ENCODE data around the gene RENBP. TPM values are rescaled to one million over a fixed set of nuclear protein-coding genes. Genes with fewer than 3 reads are reported as not detected.

RENBP gene
- total and polyA plus RNA-seq, 9 of the 15 experiments (the other 6 are each of a cell fraction or from before 2014, with no cell fraction given): 0.07 to 14.8 (median 10.6) TPM; not detected in 1

- no peak for TF ChIP-seq MGA (IDR thresholded peaks at IDR 0.05)
- TF ChIP-seq ZNF12 (CRISPR knock-in tag; IDR thresholded peaks at IDR 0.05): 0 out of 2 replicates have a peak, but pooled peaks have one; percentile 69
- TF ChIP-seq SP1 (CRISPR knock-in tag; IDR thresholded peaks at IDR 0.05): no peak
- TF ChIP-seq ZNF407 (IDR thresholded peaks at IDR 0.05; ENCODE audit: low read depth): no peak
- TF ChIP-seq WHSC1 (IDR thresholded peaks at IDR 0.05; ENCODE audit: low read length): no peak
- TF ChIP-seq TAF1 (IDR thresholded peaks at IDR 0.05; ENCODE audit: control insufficient read depth, extremely low read depth, insufficient read depth, low read length, severe bottlenecking): peak; percentile 71
- no peak for TF ChIP-seq FOS (IDR thresholded peaks at IDR 0.05; ENCODE audit: extremely low read depth, insufficient read length)
- no peak for TF ChIP-seq ARID2 (IDR thresholded peaks at IDR 0.05)
- peak; percentile 60 for TF ChIP-seq SUPT5H (IDR thresholded peaks at IDR 0.05)
Observed at GRCh38 chrX:153971124-153971449, 26.6 kb upstream of the RENBP start (continued).
